GM23338 (cell line): ENCODE results near the gene MED14. TPM values are rescaled to one million over a fixed set of nuclear protein-coding genes. Genes with fewer than 3 reads are reported as not detected.

ENCODE experiments used
- ATAC-seq: fragments of 200-7000 bp; cut with Tn5 transposase; 3 replicates; pipeline ENCODE4 v1.9.1; 2020
- DNase-seq: peaks from one replicate; pipeline ENCODE4 v3.0.0-alpha.2; 2015; ENCODE audit warnings: low spot score
- H2AFZ ChIP-seq: fragments of 200-600 bp; sonication (generic); 2 replicates; pipeline ENCODE4 v1.8.0; 2016; ENCODE audit warnings: antibody characterized with exemption, mild to moderate bottlenecking, moderate library complexity
- H3F3A ChIP-seq: fragments of 200-600 bp; sonication (generic); replicated peaks from 2 replicates; pipeline ENCODE4 v1.8.0; 2017; ENCODE audit warnings: antibody characterized with exemption, mixed run types, low read depth
- H3K27ac ChIP-seq: fragments of 200-600 bp; sonication (generic); 2 replicates; pipeline ENCODE4 v1.6.1; 2016; ENCODE audit warnings: low read depth
- H3K27me3 ChIP-seq: fragments of 200-600 bp; sonication (generic); 2 replicates; pipeline ENCODE4 v1.8.0; 2016; ENCODE audit warnings: mild to moderate bottlenecking, mixed run types, moderate library complexity; ENCODE audit not compliant: insufficient read depth
- H3K36me3 ChIP-seq: fragments of 200-600 bp; sonication (generic); 2 replicates; pipeline ENCODE4 v1.8.0; 2016; ENCODE audit warnings: mild to moderate bottlenecking; ENCODE audit not compliant: insufficient read depth
- H3K4me1 ChIP-seq: fragments of 200-600 bp; sonication (generic); 2 replicates; pipeline ENCODE4 v1.8.0; 2016; ENCODE audit warnings: mild to moderate bottlenecking, moderate library complexity; ENCODE audit not compliant: insufficient read depth
- H3K4me2 ChIP-seq: fragments of 200-600 bp; sonication (generic); 2 replicates; pipeline ENCODE4 v1.7.1; 2017; ENCODE audit warnings: mixed run types
- H3K4me3 ChIP-seq: fragments of 200-600 bp; sonication (generic); 2 replicates; pipeline ENCODE4 v1.6.1; 2016; ENCODE audit warnings: mixed run types
- H3K79me2 ChIP-seq: fragments of 200-600 bp; sonication (generic); replicated peaks from 2 replicates; pipeline ENCODE4 v1.8.0; 2017; ENCODE audit warnings: mild to moderate bottlenecking; ENCODE audit not compliant: insufficient read depth
- H3K9me2 ChIP-seq: fragments of 200-600 bp; sonication (generic); 2 replicates; pipeline ENCODE4 v1.8.0; 2017; ENCODE audit not compliant: insufficient read depth
- H4K20me1 ChIP-seq: fragments of 200-600 bp; sonication (generic); replicated peaks from 2 replicates; pipeline ENCODE4 v1.8.0; 2017; ENCODE audit warnings: mild to moderate bottlenecking; ENCODE audit not compliant: insufficient read depth
- H3K27ac Mint-ChIP-seq: 2 replicates; pipeline ENCODE4 v1.8.0; 2020; ENCODE audit warnings: inconsistent platforms, mild to moderate bottlenecking, moderate library complexity, mixed read lengths
- H3K27me3 Mint-ChIP-seq: 3 replicates; pipeline ENCODE4 v1.8.0; 2022; ENCODE audit warnings: low read depth, mild to moderate bottlenecking, moderate library complexity, mixed read lengths, inconsistent platforms; ENCODE audit not compliant: insufficient read depth, poor library complexity
- H3K36me3 Mint-ChIP-seq: 3 replicates; pipeline ENCODE4 v1.8.0; 2021; ENCODE audit warnings: low read depth, mild to moderate bottlenecking, inconsistent platforms, moderate library complexity, mixed read lengths
- H3K4me1 Mint-ChIP-seq: 3 replicates; pipeline ENCODE4 v1.8.0; 2020; ENCODE audit warnings: mild to moderate bottlenecking, inconsistent platforms, mixed read lengths
- H3K4me3 Mint-ChIP-seq: 3 replicates; pipeline ENCODE4 v1.8.0; 2021; ENCODE audit warnings: moderate library complexity, mild to moderate bottlenecking, inconsistent platforms, mixed read lengths
- H3K9me3 Mint-ChIP-seq: 3 replicates; pipeline ENCODE4 v1.8.0; 2020; ENCODE audit warnings: moderate library complexity, mild to moderate bottlenecking, inconsistent platforms, mixed read lengths
- CREB1 ChIP-seq: fragments of 250-450 bp; sonication (Bioruptor Pico); IDR thresholded peaks from 2 replicates; pipeline ENCODE4 v1.5.0; 2020; ENCODE audit warnings: low read depth, mild to moderate bottlenecking, moderate library complexity
- ETS1 ChIP-seq: IDR thresholded peaks from 2 replicates; pipeline ENCODE4 v1.6.1; 2016; ENCODE audit warnings: antibody characterized with exemption
- EZH2 ChIP-seq: fragments of 200-600 bp; sonication (generic); IDR thresholded peaks from one replicate; pipeline ENCODE4 v1.8.0; 2017; ENCODE audit warnings: antibody characterized with exemption, mild to moderate bottlenecking, low read depth; ENCODE audit not compliant: unreplicated experiment
- EZH2phosphoT487 ChIP-seq: fragments of 200-600 bp; sonication (generic); IDR thresholded peaks from one replicate; pipeline ENCODE4 v1.8.1; 2018; ENCODE audit warnings: antibody characterized with exemption; ENCODE audit not compliant: unreplicated experiment
- JUNB ChIP-seq: IDR thresholded peaks from one replicate; pipeline ENCODE4 v1.6.1; 2016; ENCODE audit warnings: antibody characterized with exemption; ENCODE audit not compliant: unreplicated experiment
- NANOG ChIP-seq: IDR thresholded peaks from 2 replicates; pipeline ENCODE4 v1.6.1; 2016; ENCODE audit warnings: antibody characterized with exemption, borderline replicate concordance
- POLR2AphosphoS5 ChIP-seq: IDR thresholded peaks from 2 replicates; pipeline ENCODE4 v1.6.1; 2016; ENCODE audit warnings: antibody characterized with exemption, low read depth
- REST ChIP-seq: IDR thresholded peaks from one replicate; pipeline ENCODE4 v1.6.1; 2018; ENCODE audit warnings: antibody characterized with exemption; ENCODE audit not compliant: unreplicated experiment
- STAT1 ChIP-seq: IDR thresholded peaks from one replicate; pipeline ENCODE4 v1.6.1; 2016; ENCODE audit warnings: antibody characterized with exemption; ENCODE audit not compliant: unreplicated experiment
- ZNF114 ChIP-seq: fragments of 250-450 bp; sonication (Bioruptor Pico); IDR thresholded peaks from 2 replicates; pipeline ENCODE4 v1.5.0; 2020; ENCODE audit warnings: mild to moderate bottlenecking, moderate library complexity
- ZNF331 ChIP-seq: fragments of 250-450 bp; sonication (Bioruptor Pico); IDR thresholded peaks from 2 replicates; pipeline ENCODE4 v1.5.0; 2020; ENCODE audit warnings: low read depth, mild to moderate bottlenecking, moderate library complexity
- ZNF462 ChIP-seq: fragments of 250-450 bp; sonication (Bioruptor Pico); IDR thresholded peaks from 2 replicates; pipeline ENCODE4 v1.5.0; 2020; ENCODE audit warnings: mild to moderate bottlenecking, moderate library complexity
- polyA plus RNA-seq: library from polyadenylated mRNA; unstranded; fragments of >200 nt; fragmentation: Nextera tagmentation; extraction: Ambion mirVana; gene quantifications from 2 replicates; pipeline ENCODE4 v1.2.1, GENCODE V29; 2016
- total RNA-seq: library from RNA; depleted of rRNA; stranded (reverse); fragments of >200 nt; shearing (Covaris generic); gene quantifications from 2 replicates; pipeline ENCODE4 v1.2.3, GENCODE V29; 2014
- TF ChIP-seq, protein P1 (sequence below), 2 experiments: fragments of 200-600 bp in 1 of 2; sonication (generic) in 1 of 2; conservative IDR thresholded peaks; 2 replicates each; pipeline versions ENCODE4 v1.5.1 to v1.6.1; 2016 to 2017; ENCODE audit warnings: antibody characterized with exemption in 2 of 2, low read depth in 2 of 2, mild to moderate bottlenecking in 2 of 2, moderate library complexity in 1 of 2

The MED14 gene
- total and polyA plus RNA-seq, 2 experiments from 2014 or later, result 29.8 to 99.3 TPM

GRCh38 chrX:40746521-40746920 lies 11.2 kb upstream of the MED14 start:
- TF ChIP-seq JUNB (no peak), CREB1 (CRISPR knock-in tag) (no peak), ETS1 (no peak), ZNF462 (CRISPR knock-in tag) (no peak), EZH2phosphoT487 (no peak), ZNF114 (no peak), EZH2 (no peak), ZNF331 (no peak), STAT1 (no peak), NANOG (no peak), POLR2AphosphoS5 (no peak), REST (no peak)
- TF ChIP-seq, protein P1, sequence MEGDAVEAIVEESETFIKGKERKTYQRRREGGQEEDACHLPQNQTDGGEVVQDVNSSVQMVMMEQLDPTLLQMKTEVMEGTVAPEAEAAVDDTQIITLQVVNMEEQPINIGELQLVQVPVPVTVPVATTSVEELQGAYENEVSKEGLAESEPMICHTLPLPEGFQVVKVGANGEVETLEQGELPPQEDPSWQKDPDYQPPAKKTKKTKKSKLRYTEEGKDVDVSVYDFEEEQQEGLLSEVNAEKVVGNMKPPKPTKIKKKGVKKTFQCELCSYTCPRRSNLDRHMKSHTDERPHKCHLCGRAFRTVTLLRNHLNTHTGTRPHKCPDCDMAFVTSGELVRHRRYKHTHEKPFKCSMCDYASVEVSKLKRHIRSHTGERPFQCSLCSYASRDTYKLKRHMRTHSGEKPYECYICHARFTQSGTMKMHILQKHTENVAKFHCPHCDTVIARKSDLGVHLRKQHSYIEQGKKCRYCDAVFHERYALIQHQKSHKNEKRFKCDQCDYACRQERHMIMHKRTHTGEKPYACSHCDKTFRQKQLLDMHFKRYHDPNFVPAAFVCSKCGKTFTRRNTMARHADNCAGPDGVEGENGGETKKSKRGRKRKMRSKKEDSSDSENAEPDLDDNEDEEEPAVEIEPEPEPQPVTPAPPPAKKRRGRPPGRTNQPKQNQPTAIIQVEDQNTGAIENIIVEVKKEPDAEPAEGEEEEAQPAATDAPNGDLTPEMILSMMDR (conservative IDR thresholded peaks at IDR 0.05; ENCODE audit: low read depth in 2 of 2), result no peak
- Histone ChIP-seq H2AFZ (peak overlapping the region; percentile 56; the same call in 1 of the 2 replicates), H3K36me3 (no peaks in the 10 kb centered on the region), H3K27me3 (no peaks in the 10 kb centered on the region), H3K27ac (no peak overlapping the region), H3K4me3 (no peak overlapping the region), H3F3A (no peaks in the 10 kb centered on the region), H3K79me2 (no peaks in the 10 kb centered on the region), H3K4me1 (no peaks in the 10 kb centered on the region), H3K9me2 (no peaks in the 10 kb centered on the region), H3K4me2 (no peak overlapping the region), H4K20me1 (no peaks in the 10 kb centered on the region)
- DNase-seq (no peak), ATAC-seq (no peak)
- H3K4me3 Mint-ChIP-seq, result no peak overlapping the region
- H3K27me3 Mint-ChIP-seq, result no peaks in the 10 kb centered on the region
- H3K36me3 Mint-ChIP-seq, result no peaks in the 10 kb centered on the region
- H3K9me3 Mint-ChIP-seq, result no peaks in the 10 kb centered on the region; the same call in 2 of the 3 replicates
- no peaks in the 10 kb centered on the region for H3K4me1 Mint-ChIP-seq
- H3K27ac Mint-ChIP-seq, result no peak overlapping the region
